Body of pancreas (tissue), 4 donors: ENCODE data around the gene MYO5C.

ENCODE experiments used
- POLR2A ChIP-seq, 3 donors: fragments of 450-650 bp; IDR thresholded peaks; one replicate each; pipeline ENCODE4 v1.6.1; 2016; ENCODE audit warnings: antibody characterized with exemption in 3 of 3, mild to moderate bottlenecking in 2 of 3
- TF ChIP-seq, protein P1 (sequence below), 7 experiments: fragments of 450-650 bp in 4 of 7; fragments of 200-600 bp in 3 of 7; sonication (generic) in 3 of 7; IDR thresholded peaks; one replicate each; pipeline ENCODE4 v1.5.1; 2016 to 2019; ENCODE audit warnings: antibody characterized with exemption in 7 of 7

- TF ChIP-seq, protein P1, sequence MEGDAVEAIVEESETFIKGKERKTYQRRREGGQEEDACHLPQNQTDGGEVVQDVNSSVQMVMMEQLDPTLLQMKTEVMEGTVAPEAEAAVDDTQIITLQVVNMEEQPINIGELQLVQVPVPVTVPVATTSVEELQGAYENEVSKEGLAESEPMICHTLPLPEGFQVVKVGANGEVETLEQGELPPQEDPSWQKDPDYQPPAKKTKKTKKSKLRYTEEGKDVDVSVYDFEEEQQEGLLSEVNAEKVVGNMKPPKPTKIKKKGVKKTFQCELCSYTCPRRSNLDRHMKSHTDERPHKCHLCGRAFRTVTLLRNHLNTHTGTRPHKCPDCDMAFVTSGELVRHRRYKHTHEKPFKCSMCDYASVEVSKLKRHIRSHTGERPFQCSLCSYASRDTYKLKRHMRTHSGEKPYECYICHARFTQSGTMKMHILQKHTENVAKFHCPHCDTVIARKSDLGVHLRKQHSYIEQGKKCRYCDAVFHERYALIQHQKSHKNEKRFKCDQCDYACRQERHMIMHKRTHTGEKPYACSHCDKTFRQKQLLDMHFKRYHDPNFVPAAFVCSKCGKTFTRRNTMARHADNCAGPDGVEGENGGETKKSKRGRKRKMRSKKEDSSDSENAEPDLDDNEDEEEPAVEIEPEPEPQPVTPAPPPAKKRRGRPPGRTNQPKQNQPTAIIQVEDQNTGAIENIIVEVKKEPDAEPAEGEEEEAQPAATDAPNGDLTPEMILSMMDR (IDR thresholded peaks at IDR 0.05) = no peak
- no peak for TF ChIP-seq POLR2A (IDR thresholded peaks at IDR 0.05)
Measured at GRCh38 chr15:52329987-52330386, 34.4 kb upstream of the MYO5C start.
